Right hindlimb (tissue), 1 donor: Measurements from ENCODE around the gene PRDM1.

Source experiments
- DNase-seq: peaks from one replicate; pipeline ENCODE4 v3.0.0-alpha.2; 2018

PRDM1 gene

GRCh38 chr6:106118835-106119431 is 32.8 kb downstream of the PRDM1 start:
- no peak for DNase-seq

GRCh38 chr6:106119546-106119945 is 33.4 kb downstream of the PRDM1 start:
- no peak for DNase-seq

- no peak for DNase-seq
These were observed 33.9 kb downstream of the PRDM1 start for GRCh38 chr6:106120006-106120405.

GRCh38 chr6:106120406-106120805 is 34.3 kb downstream of the PRDM1 start:
- DNase-seq, result no peak

GRCh38 chr6:106122306-106122918 is 36.3 kb downstream of the PRDM1 start:
- DNase-seq, result no peak

- DNase-seq, result no peak
These were observed 37.0 kb downstream of the PRDM1 start for GRCh38 chr6:106122938-106123656.

GRCh38 chr6:106124015-106124414 is 37.9 kb downstream of the PRDM1 start:
- no peak for DNase-seq

GRCh38 chr6:106124437-106125430 is 38.6 kb downstream of the PRDM1 start:
- no peak for DNase-seq

- no peak for DNase-seq
These were observed 39.8 kb downstream of the PRDM1 start for GRCh38 chr6:106125925-106126435.

GRCh38 chr6:106126482-106126881 is 40.3 kb downstream of the PRDM1 start:
- DNase-seq, result no peak

- no peak for DNase-seq
These were observed 43.0 kb downstream of the PRDM1 start for GRCh38 chr6:106128981-106129781.

- no peak for DNase-seq
These were observed 46.1 kb downstream of the PRDM1 start for GRCh38 chr6:106132153-106132698.

- DNase-seq, result no peak
These were observed 46.9 kb downstream of the PRDM1 start for GRCh38 chr6:106133040-106133439.

GRCh38 chr6:106134087-106134770 is 48.1 kb downstream of the PRDM1 start:
- DNase-seq, result no peak

GRCh38 chr6:106134906-106135634 is 48.9 kb downstream of the PRDM1 start:
- DNase-seq, result no peak

GRCh38 chr6:106135911-106136571 is 49.9 kb downstream of the PRDM1 start:
- DNase-seq, result no peak

- no peak for DNase-seq
These were observed 50.7 kb downstream of the PRDM1 start for GRCh38 chr6:106136845-106137244.

- no peak for DNase-seq
These were observed 52.0 kb downstream of the PRDM1 start for GRCh38 chr6:106138151-106138550.

GRCh38 chr6:106141441-106142237 is 55.5 kb downstream of the PRDM1 start:
- no peak for DNase-seq
